Mononuclear cell (primary cell): ENCODE measurements around the gene TCEA3. TPM values are rescaled to one million over a fixed set of nuclear protein-coding genes. Genes with fewer than 3 reads are reported as not detected.

Experiments used
- H3K27me3 ChIP-seq: 2 replicates; pipeline ENCODE4 v1.6.0; 2011; ENCODE audit warnings: low read length, control low read depth; ENCODE audit not compliant: insufficient read depth
- H3K4me1 ChIP-seq: 2 replicates; pipeline ENCODE4 v1.5.1; 2011; ENCODE audit warnings: mild to moderate bottlenecking, low read length, control low read depth; ENCODE audit not compliant: insufficient read depth
- H3K4me3 ChIP-seq: 2 replicates; pipeline ENCODE4 v1.5.1; 2011; ENCODE audit warnings: mild to moderate bottlenecking, low read length, moderate library complexity
- H3K9me3 ChIP-seq: 2 replicates; pipeline ENCODE4 v1.5.1; 2011; ENCODE audit warnings: low read depth, mild to moderate bottlenecking, control low read depth, low read length
- total RNA-seq: library from RNA; depleted of rRNA; stranded (reverse); fragments of >200 nt; gene quantifications from one replicate; pipeline ENCODE4 v1.2.3, GENCODE V29; 2012

TCEA3 gene
- total RNA-seq, result 19.2 TPM

GRCh38 chr1:23424293-23425192 is at the start of gene TCEA3:
Gene TCEA3, minus strand, starts transcription at chr1:23424748. Its CDS starts 115 bp downstream, at chr1:23424633.
- H3K27me3 ChIP-seq, result peaks cover 27% of the 10 kb centered on the region
- peak within 1 kb of the TSS; percentile 24 for H3K4me3 ChIP-seq
- peaks cover 27% of the 10 kb centered on the region for H3K4me1 ChIP-seq
- no peaks in the 10 kb centered on the region for H3K9me3 ChIP-seq

- H3K4me3 ChIP-seq, result no peak overlapping the region
- H3K4me1 ChIP-seq, result no peaks in the 10 kb centered on the region
- no peaks in the 10 kb centered on the region for H3K9me3 ChIP-seq
- H3K27me3 ChIP-seq, result no peaks in the 10 kb centered on the region
Observed at GRCh38 chr1:23473037-23473800, 48.7 kb upstream of the TCEA3 start.

GRCh38 chr1:23472351-23473036 is 47.9 kb upstream of the TCEA3 start:
- Histone ChIP-seq H3K4me1 (no peaks in the 10 kb centered on the region), H3K9me3 (no peaks in the 10 kb centered on the region), H3K27me3 (no peaks in the 10 kb centered on the region)

GRCh38 chr1:23471473-23472075 is 47.0 kb upstream of the TCEA3 start:
- Histone ChIP-seq H3K4me3 (no peak overlapping the region), H3K27me3 (no peaks in the 10 kb centered on the region), H3K9me3 (no peaks in the 10 kb centered on the region), H3K4me1 (no peaks in the 10 kb centered on the region)

More at GRCh38 chr1:23472351-23473036, 47.9 kb upstream of the TCEA3 start:
- H3K4me3 ChIP-seq, result no peak overlapping the region

GRCh38 chr1:23470282-23471070 is 45.9 kb upstream of the TCEA3 start:
- H3K27me3 ChIP-seq, result no peaks in the 10 kb centered on the region
- H3K9me3 ChIP-seq, result no peaks in the 10 kb centered on the region
- H3K4me3 ChIP-seq, result no peak overlapping the region
- H3K4me1 ChIP-seq, result no peaks in the 10 kb centered on the region

- no peaks in the 10 kb centered on the region for H3K4me1 ChIP-seq
- no peaks in the 10 kb centered on the region for H3K27me3 ChIP-seq
- H3K9me3 ChIP-seq, result no peaks in the 10 kb centered on the region
- no peak overlapping the region for H3K4me3 ChIP-seq
Observed at GRCh38 chr1:23469372-23469982, 44.9 kb upstream of the TCEA3 start.

- no peak overlapping the region for H3K4me3 ChIP-seq
- H3K4me1 ChIP-seq, result no peaks in the 10 kb centered on the region
- H3K9me3 ChIP-seq, result no peaks in the 10 kb centered on the region
- H3K27me3 ChIP-seq, result no peaks in the 10 kb centered on the region
Observed at GRCh38 chr1:23466423-23466989, 42.0 kb upstream of the TCEA3 start.

- no peaks in the 10 kb centered on the region for H3K9me3 ChIP-seq
- H3K4me1 ChIP-seq, result no peaks in the 10 kb centered on the region
- H3K27me3 ChIP-seq, result no peaks in the 10 kb centered on the region
- H3K4me3 ChIP-seq, result no peak overlapping the region
Observed at GRCh38 chr1:23463286-23463685, 38.7 kb upstream of the TCEA3 start.

- Histone ChIP-seq H3K4me3 (no peak overlapping the region), H3K9me3 (no peaks in the 10 kb centered on the region), H3K4me1 (no peaks in the 10 kb centered on the region), H3K27me3 (no peaks in the 10 kb centered on the region)
Observed at GRCh38 chr1:23462766-23463165, 38.2 kb upstream of the TCEA3 start.

GRCh38 chr1:23461050-23461449 is 36.5 kb upstream of the TCEA3 start:
- no peaks in the 10 kb centered on the region for H3K4me1 ChIP-seq
- H3K9me3 ChIP-seq, result no peaks in the 10 kb centered on the region
- H3K4me3 ChIP-seq, result no peak overlapping the region
- H3K27me3 ChIP-seq, result no peaks in the 10 kb centered on the region

GRCh38 chr1:23460519-23460918 is 36.0 kb upstream of the TCEA3 start:
- Histone ChIP-seq H3K4me1 (no peaks in the 10 kb centered on the region), H3K9me3 (no peaks in the 10 kb centered on the region), H3K27me3 (no peaks in the 10 kb centered on the region), H3K4me3 (no peak overlapping the region)

GRCh38 chr1:23459338-23459757 is 34.8 kb upstream of the TCEA3 start:
- Histone ChIP-seq H3K4me3 (no peak overlapping the region), H3K9me3 (no peaks in the 10 kb centered on the region), H3K4me1 (no peaks in the 10 kb centered on the region), H3K27me3 (no peaks in the 10 kb centered on the region)

GRCh38 chr1:23456226-23456625 is 31.7 kb upstream of the TCEA3 start:
- Histone ChIP-seq H3K27me3 (no peaks in the 10 kb centered on the region), H3K4me3 (no peak overlapping the region), H3K9me3 (no peaks in the 10 kb centered on the region), H3K4me1 (no peaks in the 10 kb centered on the region)
